Bronchial epithelial cell (primary cell): ENCODE results near the gene UBE2J2. TPM values are rescaled to one million over a fixed set of nuclear protein-coding genes. Genes with fewer than 3 reads are reported as not detected.

Experiments used
- DNase-seq: peaks from one replicate; pipeline ENCODE4 v3.0.0-alpha.2; 2010; ENCODE audit warnings: low read depth
- FAIRE-seq: peaks from 2 replicates; lab custom pipeline; 2011; peaks lifted over from hg19 to GRCh38; lab: Jason Lieb, UNC
- H3K27me3 ChIP-seq: 2 replicates; pipeline ENCODE4 v1.5.1; 2011; ENCODE audit warnings: low read length; ENCODE audit not compliant: control insufficient read depth, insufficient read depth
- H3K36me3 ChIP-seq: 2 replicates; pipeline ENCODE4 v1.5.1; 2011; ENCODE audit warnings: low read length; ENCODE audit not compliant: control insufficient read depth, insufficient read depth
- H3K4me3 ChIP-seq: 2 replicates; pipeline ENCODE4 v1.5.1; 2011; ENCODE audit warnings: mild to moderate bottlenecking, low read depth, low read length, control low read depth
- total RNA-seq: library from RNA; depleted of rRNA; stranded (reverse); fragments of >200 nt; gene quantifications from 2 replicates; pipeline ENCODE4 v1.2.1, GENCODE V29; 2014
- TF ChIP-seq, protein P1 (sequence below): IDR thresholded peaks from 2 replicates; pipeline ENCODE4 v1.5.1; 2011; ENCODE audit warnings: mild to moderate bottlenecking, moderate library complexity, low read length, control low read depth, inconsistent platforms; ENCODE audit not compliant: insufficient read depth, severe bottlenecking

UBE2J2 gene
- total RNA-seq, 1 donor from 2014 or later = 41.3 TPM

DNA sequence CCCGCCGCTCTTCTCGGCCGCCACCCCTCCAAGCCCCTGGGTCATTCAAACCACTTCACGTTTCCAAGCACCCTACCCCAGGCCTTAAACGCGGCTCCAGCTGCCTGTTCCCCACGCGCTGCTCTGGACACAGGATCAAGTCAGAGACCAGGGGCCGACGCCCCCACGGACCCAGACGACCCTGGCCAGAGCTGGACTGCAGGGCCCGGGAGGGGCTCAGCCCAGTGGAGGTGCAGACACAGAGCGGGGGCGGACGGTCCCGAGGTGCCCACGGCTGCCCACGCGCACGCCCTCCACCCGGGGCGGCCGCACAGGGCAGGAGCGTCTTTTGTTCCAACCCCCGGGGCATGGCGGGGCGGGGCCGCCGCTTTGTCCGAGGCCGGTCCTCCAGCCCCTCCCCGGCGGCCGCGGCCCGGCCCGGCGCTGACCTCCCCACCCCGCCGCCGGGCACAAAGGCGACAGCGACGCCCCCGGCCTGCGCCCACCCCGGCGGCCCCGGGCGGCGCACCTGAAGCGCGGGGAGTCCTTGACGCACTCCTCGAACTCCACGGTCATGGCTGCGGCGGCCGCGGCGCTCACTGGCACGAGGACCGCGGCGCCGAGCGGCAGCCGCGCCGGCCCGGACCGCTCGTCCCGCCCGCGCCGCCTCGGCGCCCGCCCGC lies 33.7 kb upstream of the UBE2J2 start:
- peaks cover 15% of the 10 kb centered on the region for H3K36me3 ChIP-seq
- DNase-seq (no peak), FAIRE-seq (no peak)
- no peaks in the 10 kb centered on the region for H3K27me3 ChIP-seq
- peak overlapping the region; percentile 75 for H3K4me3 ChIP-seq
- TF ChIP-seq, protein P1, sequence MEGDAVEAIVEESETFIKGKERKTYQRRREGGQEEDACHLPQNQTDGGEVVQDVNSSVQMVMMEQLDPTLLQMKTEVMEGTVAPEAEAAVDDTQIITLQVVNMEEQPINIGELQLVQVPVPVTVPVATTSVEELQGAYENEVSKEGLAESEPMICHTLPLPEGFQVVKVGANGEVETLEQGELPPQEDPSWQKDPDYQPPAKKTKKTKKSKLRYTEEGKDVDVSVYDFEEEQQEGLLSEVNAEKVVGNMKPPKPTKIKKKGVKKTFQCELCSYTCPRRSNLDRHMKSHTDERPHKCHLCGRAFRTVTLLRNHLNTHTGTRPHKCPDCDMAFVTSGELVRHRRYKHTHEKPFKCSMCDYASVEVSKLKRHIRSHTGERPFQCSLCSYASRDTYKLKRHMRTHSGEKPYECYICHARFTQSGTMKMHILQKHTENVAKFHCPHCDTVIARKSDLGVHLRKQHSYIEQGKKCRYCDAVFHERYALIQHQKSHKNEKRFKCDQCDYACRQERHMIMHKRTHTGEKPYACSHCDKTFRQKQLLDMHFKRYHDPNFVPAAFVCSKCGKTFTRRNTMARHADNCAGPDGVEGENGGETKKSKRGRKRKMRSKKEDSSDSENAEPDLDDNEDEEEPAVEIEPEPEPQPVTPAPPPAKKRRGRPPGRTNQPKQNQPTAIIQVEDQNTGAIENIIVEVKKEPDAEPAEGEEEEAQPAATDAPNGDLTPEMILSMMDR = no peak

- peaks cover 14% of the 10 kb centered on the region for H3K36me3 ChIP-seq
- TF ChIP-seq, protein P1 = no peak
- FAIRE-seq (peak; percentile 97), DNase-seq (peak; percentile 41)
- no peaks in the 10 kb centered on the region for H3K27me3 ChIP-seq
- H3K4me3 ChIP-seq = peak overlapping the region; percentile 75
Observed at GRCh38 chr1:1306661-1307260, 33.1 kb upstream of the UBE2J2 start.

DNA sequence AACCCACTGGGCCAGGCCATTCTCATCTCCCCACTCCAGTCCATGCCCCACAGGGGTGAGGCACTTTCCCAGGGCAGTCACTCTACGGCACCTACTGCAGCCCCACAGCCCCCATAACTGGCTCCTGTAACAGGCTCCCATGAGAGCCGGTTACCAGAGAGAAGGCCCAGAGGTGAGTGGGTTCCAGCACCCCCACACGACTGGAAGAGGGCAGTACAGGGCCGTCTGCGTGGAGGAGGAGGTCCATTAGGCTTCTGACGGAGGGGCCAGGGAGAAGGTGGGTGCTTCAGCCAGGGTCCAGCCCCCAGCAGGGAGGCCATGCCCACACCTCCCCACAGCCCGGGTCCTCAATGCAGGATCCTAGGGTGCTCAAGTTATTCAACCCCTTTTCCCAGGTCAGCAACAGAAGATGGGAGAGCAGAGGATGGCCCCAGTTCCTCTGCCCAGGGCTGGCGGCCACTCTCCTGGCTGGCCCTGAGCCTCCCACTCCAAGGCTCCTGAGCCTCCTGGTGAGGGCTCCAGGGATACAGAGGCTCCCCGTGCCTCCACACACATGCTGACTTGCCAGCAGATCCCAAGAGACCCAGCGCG lies 32.5 kb upstream of the UBE2J2 start:
- H3K36me3 ChIP-seq = peaks cover 9% of the 10 kb centered on the region
- no peak for DNase-seq
- H3K4me3 ChIP-seq = peak overlapping the region; percentile 75
- TF ChIP-seq, protein P1 = no peak
- no peak for FAIRE-seq
- H3K27me3 ChIP-seq = no peaks in the 10 kb centered on the region

DNA sequence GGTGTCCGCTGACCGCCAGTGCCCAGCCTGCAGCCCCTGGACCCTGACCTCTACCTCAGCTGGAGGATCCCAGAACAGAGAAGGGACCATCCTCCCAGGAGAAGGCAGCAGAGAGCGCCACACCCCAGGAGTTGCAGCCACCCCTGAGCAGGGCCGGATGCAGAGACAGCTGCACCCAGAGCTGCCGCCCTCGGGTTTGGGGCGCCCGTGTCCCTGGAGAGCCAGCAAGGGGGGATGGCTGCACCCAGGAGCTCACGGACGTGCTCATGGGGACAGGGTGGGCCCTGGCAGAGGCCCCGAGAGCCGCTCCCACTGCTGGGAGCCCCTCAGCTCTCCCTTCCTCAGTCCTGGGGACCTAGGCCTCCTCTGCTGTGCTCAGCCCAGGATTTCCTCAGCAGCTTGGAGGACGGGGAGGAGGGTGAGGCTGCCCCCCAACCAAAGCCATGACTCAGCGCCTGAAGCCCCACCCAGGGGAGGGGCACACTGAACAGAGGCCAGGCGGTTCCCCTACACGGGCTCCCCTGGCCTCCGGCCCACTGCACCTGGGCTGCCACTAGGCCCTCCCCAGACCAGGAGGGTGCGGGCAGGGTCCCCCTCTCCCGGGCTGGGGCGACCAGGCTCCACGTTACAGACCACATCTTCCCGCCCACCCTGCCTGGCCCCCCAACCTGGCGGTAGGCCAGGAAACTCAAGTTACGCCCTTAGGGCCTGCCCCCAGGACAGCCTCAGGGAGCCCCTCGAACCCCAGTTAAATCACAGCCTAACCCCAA lies 31.8 kb upstream of the UBE2J2 start:
- peak; percentile 76 for DNase-seq
- TF ChIP-seq, protein P1 = peak; percentile 28
- Histone ChIP-seq H3K27me3 (no peaks in the 10 kb centered on the region), H3K4me3 (peak overlapping the region; percentile 10), H3K36me3 (peaks cover 5% of the 10 kb centered on the region)
- no peak for FAIRE-seq

DNA sequence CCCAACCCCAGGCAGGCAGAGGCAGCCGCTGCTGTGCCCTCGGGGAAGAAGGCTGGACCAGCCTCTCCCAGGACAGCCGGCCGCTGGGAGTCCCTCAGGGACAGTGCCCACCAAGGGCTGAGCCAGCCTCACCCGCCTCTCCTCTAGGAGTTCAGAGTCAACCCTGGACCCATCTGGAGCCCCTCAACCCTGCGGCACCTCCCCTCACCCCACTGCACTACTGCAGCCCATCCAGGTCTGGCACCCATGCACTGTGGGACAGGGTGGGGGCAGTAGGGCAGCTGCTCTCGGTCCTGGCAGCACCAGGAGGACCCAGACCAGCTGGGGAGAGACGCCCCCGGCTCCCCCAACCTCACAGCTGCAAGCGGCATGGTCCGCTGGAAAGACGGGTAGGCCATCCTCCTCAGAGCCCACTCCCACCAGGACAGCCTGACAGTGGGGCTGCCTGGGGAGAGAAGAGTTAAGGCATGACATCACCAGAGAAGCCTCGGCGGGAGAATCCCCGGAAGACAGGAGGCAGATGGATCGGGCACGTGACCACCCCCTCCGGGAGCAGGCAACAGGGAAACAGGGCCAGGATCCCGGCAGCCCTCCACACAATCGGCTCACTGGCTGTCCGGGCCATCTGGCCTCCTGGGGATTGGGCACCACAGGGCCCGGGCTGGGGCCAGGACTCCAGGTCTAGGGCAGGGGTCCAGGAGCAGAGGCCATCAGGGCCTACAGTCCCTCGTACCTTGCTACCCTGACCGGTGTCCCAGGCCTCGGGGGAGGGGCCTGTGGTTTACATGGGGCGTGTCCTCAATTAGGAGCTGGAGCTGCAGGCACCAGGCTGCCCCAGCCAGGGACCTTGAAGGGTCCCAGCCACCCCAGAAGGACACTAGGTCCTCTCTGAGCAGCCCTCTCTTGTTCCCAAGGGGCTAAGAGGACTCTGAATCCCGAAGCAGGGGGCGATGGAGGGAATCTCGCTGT lies 31.0 kb upstream of the UBE2J2 start:
- FAIRE-seq (no peak), DNase-seq (peak; percentile 51)
- Histone ChIP-seq H3K27me3 (no peaks in the 10 kb centered on the region), H3K4me3 (no peak overlapping the region), H3K36me3 (peaks cover 1% of the 10 kb centered on the region)
- TF ChIP-seq, protein P1 = no peak
